Stimulated activated CD4-positive, alpha-beta T cell treated with anti-CD3 and anti-CD28 coated beads, Interleukin-4, amount 100 ng/mL, for 1 hour (primary cell): Measurements from ENCODE around the gene TMEM135.

Source experiments
- DNase-seq: peaks from one replicate; pipeline ENCODE4 v3.0.0-alpha.2; 2020

TMEM135 gene

DNA sequence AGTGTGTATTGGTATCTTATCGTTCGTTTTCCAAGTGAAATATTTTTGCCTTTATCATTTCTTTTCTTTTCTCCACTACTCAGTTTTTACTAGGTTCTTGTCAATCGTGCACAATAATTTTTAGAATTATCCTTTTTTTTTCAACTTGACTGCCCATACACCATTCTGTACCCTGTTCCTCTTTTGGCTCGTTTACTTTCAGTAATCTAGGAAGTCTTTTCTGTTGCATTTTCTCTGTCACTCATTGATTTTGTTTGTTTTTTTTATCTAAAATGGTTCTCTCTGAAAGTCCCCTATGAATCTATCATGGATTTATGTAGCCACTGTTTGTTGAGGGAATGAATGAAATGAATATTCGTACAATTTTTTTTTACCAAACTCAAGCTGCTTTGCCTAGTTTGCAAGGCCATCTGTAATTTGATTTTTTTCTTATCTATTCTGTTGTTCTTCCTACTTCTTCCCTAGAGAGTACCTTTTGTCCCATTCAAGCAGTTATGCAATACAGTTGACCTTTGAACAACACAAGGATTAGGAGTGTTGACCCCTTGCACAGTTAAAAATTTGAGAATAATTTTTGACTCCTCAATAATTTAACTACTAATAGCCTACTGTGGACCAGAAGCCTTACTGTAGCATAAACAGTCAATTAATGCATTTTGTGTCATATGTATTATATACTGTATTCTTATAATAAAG, 166.3 kb downstream of the TMEM135 start:
- DNase-seq, result no peak

DNA sequence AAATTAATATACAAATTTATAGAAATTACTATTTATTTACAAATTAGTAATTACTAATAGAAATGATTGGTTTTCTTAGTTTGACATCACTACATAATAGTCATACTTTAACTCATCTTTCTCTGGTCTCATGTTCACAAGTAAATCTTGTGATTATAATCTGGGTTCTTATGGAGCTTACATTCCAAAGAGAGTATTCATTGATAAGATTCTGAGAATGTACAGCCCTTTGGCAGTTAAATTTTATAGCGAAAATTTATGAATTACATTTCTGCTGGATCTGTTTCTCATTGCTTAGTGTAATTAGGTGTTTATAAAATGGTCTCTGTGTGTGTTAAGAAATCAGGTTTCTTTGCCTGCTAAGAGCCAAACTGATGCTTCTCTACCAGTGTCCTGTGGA, 175.2 kb downstream of the TMEM135 start:
- no peak for DNase-seq

DNA sequence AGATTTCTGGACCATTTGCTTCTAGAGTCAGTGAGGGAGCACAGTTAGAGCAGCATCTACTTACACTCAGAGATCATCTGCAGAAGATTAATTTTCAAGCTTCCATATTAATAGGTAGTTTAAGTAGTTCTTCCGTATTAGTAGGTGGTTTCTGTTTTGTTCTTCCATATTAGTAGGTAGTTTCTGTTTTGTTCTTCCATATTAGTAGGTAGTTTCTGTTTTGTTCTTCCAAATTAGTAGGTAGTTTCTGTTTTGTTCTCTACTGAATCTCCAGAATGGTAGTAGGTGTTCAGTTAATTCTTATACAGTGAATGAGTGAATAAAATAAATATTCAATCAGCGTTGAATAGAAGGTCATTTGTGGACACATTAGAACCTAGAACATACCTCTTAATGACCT, 175.7 kb downstream of the TMEM135 start:
- DNase-seq, result no peak

DNA sequence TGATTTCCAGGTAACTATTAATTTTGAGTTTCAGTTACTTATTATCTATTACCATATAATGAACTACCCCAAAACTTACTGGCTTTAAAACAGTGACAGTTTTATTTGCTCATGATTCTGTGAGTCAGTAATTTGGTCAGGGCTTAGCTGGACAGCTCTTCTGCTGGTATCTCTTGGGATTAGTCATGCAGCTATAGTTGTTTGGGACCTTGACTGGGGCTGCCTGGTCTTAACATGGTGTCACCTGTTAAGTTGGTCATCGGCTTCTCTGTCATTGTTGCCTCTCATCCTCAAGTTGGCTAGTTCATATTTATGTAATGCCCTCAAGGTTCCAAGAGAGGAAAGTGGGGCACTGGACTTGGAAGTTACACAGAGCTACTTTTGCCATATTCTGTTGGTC, 177.5 kb downstream of the TMEM135 start:
- no peak for DNase-seq

DNA sequence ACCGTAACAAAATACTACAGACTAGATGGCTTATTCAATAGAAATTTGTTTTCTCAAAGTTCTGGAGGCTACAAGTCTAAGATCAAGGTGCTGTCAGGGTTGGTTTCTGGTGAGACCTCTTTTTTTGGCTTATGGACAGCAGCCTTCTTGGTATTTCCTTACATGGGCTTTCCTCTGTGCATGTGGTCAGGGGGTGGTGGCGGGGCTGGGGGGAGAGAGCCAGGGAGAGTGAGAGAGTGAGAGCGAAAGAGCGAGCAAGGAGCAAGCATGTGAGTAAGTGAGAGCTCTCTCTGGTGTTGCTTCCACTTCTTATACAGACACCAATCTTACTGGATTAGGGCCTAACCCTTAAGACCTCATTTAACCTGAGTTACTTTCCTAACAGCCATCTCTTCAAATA, 181.5 kb downstream of the TMEM135 start:
- no peak for DNase-seq

DNA sequence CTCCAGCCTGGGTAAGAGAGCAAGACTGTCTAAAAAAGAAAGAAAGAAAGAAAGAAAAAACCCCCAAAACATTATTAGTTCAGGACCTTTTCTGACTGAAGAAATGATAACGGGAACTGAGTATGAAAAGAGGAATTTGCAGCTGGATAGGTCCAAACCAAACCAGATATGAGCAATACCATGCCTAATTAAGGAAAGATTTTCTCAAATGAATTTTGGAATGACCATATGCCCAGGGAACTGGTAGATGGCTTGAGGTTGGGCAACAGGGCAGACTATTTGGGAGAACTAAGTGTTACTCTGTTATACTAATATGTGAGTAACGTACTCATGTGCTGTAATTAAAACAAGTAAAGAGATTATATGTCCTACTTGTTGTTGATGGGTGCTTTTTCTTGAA, 186.1 kb downstream of the TMEM135 start:
- DNase-seq, result no peak

DNA sequence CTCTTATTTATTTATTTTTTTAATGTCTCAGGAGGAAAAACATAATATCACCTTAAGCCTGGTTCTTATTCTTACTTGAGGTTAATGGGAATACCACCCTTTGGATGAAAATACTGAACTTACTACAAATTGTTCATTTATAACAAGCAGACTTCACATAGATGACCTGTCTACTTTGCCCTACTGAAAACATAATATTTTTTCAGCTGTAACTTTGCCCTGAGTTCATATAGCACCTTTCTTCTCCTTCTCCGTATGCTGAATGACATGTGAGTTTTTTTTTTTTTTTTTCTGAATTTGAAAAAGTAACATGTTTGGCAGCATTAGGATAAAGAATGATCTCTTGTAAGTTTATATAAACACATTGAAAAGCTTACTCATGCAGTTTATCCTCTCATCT, 186.8 kb downstream of the TMEM135 start:
- no peak for DNase-seq

DNA sequence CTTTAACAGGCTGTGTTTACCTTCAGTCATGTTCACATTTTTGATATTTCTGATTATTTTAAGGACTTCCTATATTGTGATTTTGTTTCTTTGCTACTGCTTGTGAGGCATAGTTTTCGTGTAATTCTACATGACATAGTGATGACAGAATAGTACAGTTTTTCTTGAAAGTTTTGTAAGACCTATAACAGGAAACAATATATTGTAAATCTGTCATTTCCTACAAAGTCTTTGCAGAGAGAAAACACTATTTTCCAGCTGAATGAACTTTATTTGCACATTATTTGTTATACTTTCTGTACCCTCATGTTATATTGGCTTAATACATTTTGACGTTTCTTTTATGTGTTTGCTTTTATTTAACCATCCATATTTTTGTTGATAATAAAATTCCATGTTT, 191.1 kb downstream of the TMEM135 start:
- no peak for DNase-seq

DNA sequence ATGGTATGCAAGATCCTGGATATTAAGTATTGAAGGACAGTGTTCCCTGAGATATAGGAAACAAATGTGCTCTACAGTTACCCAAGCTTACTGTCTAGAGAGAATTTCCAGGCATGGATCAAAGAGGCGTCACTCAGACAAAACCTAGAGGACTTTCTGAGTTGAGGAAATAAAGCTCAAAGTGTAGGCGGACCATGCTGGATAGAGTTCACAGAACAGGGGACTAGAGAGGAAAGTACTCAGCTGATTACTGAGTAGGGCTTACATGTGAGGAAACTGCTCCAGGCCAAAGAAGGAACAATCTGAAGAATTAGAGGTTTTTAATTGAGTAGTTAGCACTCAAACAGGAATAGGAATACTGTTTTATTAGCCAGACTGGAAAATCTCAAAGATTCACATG, 193.3 kb downstream of the TMEM135 start:
- no peak for DNase-seq

DNA sequence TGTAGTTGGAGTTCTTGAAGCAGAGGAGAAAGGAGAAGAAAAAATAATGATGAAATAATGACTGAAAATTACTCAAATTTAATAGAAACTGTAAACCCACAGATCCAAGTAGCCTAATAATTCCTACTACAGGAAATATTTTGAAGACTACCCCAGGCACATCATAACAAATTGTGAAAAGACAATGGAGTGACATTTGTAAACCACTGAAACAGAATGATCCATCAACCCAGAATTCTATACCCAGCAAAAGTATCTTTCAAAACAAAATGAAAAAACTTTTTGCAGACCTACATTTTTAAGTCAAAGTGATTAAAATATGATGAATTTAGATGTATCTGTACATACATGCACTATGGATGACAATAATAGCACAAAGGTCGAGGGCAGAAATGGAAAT, 194.6 kb downstream of the TMEM135 start:
- DNase-seq, result no peak

DNA sequence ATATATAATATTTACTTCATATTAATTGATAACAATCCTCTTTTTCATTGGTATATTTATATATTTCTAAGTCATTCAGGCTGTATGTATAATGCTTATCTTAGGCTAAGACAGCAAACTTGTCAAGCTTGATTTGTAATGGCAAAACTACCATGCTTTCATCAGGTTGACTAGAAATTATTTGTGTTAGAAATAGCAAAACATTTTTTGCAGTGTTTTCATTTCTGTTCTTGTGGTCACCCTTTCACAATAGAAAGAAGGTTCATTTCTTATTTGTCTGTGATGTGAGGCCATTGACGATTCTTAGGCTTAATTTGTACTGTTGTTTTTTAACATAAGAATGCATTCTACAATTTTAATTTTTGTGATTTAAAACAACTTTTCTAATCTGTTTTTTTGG, 197.6 kb downstream of the TMEM135 start:
- DNase-seq, result no peak

DNA sequence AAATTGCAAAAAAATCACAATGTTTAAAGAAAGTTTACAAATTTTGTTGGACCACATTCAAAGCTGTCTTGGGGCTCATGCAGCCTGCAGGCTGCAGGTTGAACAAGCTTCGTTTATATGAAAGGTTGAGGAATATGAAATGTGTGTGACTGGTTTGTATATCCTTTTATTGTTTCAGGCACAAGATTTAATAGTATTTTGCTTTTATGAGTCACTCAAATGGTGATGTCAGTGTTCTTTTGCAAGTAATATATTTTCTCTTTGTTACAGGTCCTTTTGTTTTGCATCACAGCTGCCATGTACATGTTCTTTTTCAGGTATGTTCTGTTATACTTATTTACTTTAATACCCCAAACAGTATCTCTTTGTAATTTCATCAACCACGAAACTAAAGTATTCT, 198.6 kb downstream of the TMEM135 start:
- no peak for DNase-seq

DNA sequence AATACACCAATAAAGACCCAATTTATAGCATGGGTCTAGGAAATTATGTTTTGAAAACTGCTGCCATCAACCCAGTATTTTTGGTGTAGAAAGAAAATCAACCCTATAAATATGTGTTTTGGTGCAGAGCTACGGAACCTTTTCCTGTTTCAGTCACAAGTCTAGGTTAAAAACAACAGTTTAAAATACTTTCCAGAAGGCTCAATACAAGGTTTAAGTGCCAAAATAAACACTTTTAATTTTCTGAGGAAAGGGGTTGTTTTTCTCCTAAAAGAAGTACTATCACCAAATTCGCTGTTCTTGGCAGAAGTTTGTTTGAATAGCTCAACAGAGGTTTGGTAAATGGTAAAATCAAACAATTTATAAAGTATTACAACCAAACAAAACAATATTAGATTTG, 201.3 kb downstream of the TMEM135 start:
- no peak for DNase-seq

DNA sequence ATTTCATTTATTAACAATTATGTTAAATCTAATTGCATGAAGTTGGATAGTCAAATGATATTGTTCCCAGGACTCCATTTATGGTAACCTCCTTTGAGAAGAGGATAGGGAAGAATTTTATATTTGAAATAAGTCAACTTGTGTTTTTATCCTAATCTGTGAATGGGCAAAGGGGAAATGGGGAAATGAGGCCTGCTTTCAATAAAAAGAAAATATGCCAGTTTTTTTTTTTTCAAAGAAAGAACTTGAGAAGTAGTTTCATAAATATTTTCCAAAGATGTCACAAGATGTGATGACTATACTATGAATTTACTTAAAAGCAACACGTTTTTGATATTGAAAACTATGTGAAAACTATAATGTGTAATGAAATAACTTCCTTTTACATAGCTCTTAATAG, 201.8 kb downstream of the TMEM135 start:
- no peak for DNase-seq

DNA sequence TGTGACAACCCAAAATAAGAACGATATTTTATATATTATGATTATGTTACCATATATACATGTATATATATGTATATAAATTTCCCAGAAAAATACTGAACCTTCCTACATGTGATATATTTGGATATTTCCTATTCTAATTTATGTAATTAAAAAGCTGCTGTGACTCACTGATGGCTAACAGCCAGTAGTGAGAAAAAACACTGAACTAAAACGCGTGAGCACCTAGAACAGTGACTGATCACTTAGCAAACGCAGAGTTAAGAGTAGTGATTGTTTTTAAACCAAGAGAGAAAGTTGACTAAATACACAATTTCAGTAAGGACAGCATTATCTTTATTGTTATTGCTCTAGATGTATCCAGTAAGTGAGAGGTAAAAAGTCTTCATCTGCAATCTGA, 213.8 kb downstream of the TMEM135 start:
- no peak for DNase-seq

DNA sequence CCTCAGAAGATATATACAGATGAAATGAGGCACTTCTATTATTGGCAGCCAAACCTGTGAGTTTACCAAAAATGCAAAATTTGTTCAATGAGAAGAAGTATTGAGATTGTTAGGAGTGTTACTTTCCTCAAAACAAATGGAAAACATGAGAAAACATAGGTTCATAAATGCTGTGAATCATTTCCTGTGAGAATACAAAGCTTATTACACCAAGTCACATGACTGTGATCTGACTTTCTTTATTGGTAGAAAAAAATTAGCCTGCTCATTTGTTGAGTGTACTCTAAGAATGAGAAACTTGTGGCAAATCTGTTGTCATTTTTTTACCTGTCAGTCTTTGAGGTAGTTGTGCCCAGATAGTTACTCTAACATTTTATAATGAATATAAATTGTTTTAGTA, 215.1 kb downstream of the TMEM135 start:
- no peak for DNase-seq

DNA sequence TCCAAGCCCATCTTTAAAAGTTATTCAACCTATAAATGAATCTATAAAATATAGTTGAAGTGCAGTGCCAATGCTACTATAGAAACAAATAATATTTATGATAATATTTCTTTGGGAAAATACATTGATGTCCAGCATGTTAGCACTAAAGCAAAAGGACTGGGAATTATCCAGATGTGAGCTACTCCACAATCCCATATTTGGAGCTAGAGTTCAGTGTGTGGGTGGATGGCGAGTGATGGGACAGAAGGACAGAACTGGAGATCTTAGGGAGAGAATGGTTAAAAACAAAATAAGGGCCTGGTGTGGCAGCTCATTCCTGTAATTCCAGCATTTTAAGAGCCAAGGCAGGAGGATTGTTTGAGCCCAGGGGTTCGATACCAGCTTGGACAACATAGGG, 216.8 kb downstream of the TMEM135 start:
- DNase-seq, result no peak

DNA sequence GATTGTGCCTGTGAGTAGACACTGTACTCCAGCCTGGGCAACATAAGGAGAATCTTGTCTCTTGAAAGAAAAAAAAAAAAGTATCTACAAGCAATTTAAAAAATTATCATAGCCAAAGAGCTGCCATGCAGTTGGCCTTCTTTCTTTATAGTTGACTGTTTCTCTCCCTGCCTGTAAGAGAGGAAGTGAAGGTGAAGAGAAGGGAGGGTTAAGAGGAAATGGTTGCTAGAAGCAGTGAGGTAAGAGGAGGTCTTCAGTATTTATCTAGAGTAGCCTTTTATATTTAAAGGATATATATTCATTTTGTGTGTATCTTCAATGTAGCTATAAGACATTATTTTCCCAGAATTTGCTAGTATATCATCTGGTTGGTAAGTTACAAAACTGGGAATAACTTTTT, 217.9 kb downstream of the TMEM135 start:
- no peak for DNase-seq

DNA sequence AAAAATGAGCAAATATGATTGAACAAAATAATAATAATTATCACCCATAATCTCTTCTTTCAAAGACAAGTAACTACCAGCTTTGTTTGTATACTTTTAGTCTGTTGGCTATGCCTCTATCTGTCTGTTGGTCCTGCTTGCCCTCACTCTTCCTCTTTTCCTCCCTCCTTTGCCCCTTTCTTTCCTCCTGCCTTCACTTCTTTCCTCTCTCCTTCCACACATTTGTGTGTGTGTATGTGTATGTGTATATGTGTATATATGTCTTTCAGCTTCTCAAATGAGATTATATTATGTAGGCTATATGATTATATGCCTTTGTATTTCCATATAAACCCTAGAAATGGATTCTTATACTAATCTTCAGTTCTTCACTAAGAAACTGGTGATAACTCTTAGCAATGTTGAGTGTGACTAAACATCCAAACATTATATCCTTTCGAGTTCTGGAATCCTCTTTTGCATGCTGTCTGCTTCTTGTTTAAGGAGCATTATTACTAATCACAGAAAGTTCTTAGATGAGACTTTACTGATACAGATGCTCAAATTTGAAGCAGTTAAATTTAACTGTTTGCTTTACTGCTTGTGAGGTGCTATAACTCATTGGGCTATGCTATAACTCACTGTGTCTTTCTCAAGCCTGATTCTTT, 219.1 kb downstream of the TMEM135 start:
- no peak for DNase-seq

DNA sequence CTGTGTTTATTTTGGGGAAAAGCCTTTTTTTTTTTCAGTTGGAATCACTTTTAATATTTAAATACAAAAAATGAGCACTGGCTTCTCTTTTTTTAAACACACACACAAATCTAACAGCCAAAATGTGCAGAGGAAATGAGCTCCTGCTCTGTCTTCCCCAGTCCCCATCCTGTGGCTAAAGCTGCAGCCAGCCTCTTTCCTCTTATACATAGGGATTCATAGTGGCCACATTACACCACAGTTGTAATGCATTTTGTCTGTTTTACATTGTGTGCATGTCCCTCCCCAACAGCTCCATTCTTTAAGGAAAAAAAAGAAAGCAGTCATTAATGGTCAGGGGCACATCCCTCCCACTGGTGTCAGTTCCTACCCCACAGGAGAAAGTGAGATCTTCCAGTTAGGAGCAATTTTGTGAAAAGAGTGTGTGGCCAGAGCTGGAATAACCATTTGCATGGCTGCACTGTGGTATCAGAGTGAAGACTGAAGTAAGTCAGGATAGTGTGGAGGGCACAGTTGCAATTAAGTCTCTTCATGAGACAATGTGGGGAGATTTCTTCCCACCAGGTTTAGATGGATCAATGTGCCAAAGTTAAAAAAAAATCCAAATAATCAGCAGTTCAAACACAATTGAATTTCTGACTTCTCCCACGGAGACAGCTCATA, 220.6 kb downstream of the TMEM135 start:
- DNase-seq, result no peak

DNA sequence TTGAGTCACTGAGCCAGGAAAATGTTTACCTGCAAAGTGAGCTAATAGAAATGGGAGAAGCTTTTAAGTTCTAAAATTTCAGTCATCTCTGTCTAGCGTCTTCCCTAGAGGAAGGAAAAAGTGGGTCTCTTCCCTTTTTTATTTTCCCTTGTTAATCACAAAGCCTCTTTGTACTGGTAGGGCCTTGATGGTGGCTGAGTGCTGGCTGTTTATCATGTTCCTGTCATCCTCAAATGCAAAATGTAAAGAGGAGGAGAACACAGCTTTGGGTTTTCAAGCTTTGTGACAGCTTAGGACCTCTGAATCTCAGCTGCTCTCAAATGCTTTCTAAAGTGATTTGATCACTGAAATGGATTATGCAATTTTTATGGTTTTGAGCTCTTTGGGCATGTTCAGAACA, 222.0 kb downstream of the TMEM135 start:
- DNase-seq, result no peak

DNA sequence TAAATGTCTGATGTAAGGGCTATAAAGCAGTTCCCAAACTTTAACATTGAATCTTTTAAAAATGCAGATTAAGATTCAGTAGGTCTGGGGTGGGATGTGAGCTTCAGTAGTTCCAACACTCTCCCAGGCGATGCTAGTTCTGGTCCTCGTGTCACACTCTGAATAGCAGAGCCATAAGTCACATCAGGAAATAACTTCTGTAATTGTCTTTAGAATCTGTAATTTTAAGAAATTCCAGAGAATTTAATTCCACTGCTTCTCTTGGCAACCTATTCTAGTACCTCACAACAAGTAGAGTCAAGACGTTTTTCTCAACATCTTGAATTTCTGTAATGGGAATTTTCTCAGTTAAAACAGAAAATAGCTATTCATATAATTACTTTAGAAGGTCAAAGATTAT, 223.1 kb downstream of the TMEM135 start:
- DNase-seq, result no peak

DNA sequence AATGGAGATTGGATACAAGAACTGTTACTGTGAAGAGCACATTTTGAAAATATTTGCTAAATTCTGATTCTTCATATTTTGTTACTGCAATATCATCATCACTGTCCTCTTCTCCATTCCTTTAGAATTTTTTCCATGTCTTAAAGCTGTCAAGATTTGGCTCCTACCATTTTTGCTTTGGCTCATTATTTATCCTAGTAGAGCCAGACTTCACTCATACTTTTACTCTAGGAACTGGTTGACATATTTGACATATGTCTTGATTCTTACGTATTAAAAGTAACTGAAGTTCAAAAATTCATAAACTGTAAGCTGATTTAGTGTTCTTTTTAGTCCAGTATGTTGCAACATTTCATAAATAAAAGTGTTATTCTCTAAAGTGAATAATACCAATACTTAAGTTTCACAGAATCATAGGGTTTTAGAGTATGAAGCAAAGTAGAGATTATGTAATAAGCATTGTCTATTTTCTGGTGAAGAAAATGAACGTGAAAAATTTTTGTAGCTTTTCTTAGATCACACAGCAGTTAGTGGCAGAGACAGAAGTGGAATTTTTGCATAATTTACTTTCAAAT, 225.6 kb downstream of the TMEM135 start:
- no peak for DNase-seq

DNA sequence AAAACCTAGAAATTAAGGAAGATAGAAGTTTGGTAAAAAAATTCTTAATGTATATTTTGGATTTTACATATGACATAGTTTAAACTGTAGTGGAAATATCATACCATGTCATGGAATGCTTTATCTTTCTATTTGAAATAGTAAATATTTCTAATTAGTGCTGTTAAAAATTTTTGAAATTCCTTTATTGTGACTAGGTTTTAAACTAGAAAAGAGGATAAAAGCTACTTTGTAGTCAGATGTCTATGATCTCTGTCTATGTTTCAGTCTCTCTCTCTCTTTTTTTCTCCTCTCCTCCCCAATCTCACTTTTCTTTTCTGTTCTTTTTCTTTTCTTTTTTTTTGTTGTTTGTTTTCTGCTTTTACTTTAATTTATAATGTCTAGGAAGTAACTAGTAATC, 226.2 kb downstream of the TMEM135 start:
- DNase-seq, result no peak
